Measurements from ENCODE around the gene RGMA. TPM values are rescaled to one million over a fixed set of nuclear protein-coding genes. Genes with fewer than 3 reads are reported as not detected.
A peak's percentile ranks its signal among the peaks of the same experiment; 100 is the strongest.

Gene RGMA
- total RNA-seq, 1 donor from 2014 or later = 56.6 TPM

DNA sequence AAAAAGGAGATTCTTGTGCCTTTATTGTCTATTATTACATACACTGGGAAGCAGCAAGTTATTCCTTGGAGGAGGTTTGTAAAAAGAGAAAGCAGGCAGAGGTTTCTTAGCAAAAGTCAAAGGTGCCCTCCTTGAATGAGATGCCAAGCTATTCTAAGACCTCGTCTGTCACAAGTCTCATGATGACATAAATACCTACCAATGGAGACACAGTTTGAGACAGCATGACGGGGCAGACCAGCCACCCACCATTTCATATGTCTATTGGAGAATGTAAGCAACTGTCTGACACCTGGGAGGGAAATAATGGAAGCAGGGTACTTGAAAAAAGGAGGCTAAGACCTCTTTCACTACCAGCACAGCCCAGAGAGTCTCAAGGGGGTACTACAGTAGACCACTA, 2.2 kb downstream of the RGMA start:
- Mint-ChIP-seq H3K27ac (ENCODE audit: unreplicated experiment) (no peak overlapping the region), H3K27me3 (ENCODE audit: unreplicated experiment) (peaks cover 8% of the 10 kb centered on the region), H3K4me1 (ENCODE audit: low read depth, unreplicated experiment) (peaks cover 18% of the 10 kb centered on the region), H3K4me3 (ENCODE audit: unreplicated experiment) (peak overlapping the region; percentile 85), H3K36me3 (ENCODE audit: unreplicated experiment) (peaks cover 6% of the 10 kb centered on the region), H3K9me3 (ENCODE audit: unreplicated experiment) (peaks cover 18% of the 10 kb centered on the region)
- DNase-seq = no peak
- TF ChIP-seq, protein P1, sequence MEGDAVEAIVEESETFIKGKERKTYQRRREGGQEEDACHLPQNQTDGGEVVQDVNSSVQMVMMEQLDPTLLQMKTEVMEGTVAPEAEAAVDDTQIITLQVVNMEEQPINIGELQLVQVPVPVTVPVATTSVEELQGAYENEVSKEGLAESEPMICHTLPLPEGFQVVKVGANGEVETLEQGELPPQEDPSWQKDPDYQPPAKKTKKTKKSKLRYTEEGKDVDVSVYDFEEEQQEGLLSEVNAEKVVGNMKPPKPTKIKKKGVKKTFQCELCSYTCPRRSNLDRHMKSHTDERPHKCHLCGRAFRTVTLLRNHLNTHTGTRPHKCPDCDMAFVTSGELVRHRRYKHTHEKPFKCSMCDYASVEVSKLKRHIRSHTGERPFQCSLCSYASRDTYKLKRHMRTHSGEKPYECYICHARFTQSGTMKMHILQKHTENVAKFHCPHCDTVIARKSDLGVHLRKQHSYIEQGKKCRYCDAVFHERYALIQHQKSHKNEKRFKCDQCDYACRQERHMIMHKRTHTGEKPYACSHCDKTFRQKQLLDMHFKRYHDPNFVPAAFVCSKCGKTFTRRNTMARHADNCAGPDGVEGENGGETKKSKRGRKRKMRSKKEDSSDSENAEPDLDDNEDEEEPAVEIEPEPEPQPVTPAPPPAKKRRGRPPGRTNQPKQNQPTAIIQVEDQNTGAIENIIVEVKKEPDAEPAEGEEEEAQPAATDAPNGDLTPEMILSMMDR (IDR thresholded peaks at IDR 0.05; ENCODE audit: partially characterized antibody, unreplicated experiment) = no peak

DNA sequence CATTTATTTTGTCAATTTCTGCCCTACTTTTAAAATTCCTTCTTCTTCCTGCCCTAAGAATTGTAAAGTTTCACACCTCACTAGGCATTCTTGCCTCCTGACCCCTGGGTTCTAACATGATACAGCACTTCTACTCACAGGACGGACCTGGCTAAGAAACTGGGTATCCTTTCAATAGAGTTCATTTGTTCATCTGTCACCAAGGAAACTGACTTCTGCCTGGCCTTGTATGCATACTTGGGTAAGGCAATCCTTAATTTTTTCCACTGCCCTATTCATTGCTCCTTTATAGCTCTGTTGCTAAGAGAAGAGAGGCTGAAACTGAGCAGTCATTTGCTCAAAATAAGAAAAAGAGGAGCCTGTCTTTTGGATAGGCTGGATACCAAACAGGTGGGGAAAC, 3.3 kb downstream of the RGMA start:
- TF ChIP-seq, protein P1 (IDR thresholded peaks at IDR 0.05; ENCODE audit: partially characterized antibody, unreplicated experiment) = no peak
- Mint-ChIP-seq H3K27me3 (ENCODE audit: unreplicated experiment) (peaks cover 8% of the 10 kb centered on the region), H3K27ac (ENCODE audit: unreplicated experiment) (no peak overlapping the region), H3K9me3 (ENCODE audit: unreplicated experiment) (peaks cover 16% of the 10 kb centered on the region), H3K36me3 (ENCODE audit: unreplicated experiment) (peaks cover 6% of the 10 kb centered on the region), H3K4me1 (ENCODE audit: low read depth, unreplicated experiment) (peaks cover 22% of the 10 kb centered on the region), H3K4me3 (ENCODE audit: unreplicated experiment) (peak overlapping the region; percentile 51)
- DNase-seq = no peak

DNA sequence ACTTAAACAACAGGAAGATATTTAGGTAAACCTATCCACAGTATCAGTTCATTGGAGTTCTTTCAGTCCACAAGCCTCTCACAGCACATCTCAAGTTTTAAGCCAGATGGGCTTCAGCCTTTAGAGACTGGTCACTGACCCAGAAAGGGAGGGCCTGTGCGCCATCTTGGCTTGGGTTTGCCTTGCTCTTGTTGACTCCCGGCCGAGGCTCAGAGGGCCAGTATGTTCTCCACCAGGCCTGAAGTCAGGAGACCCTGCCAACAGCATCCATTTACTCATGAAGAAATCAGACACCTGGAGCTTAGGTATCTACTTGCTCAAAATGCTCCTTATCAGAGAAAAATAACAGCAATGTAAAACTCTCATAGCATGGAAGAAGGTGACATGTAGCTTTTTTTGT, 6.2 kb downstream of the RGMA start:
- Mint-ChIP-seq H3K36me3 (ENCODE audit: unreplicated experiment) (no peaks in the 10 kb centered on the region), H3K4me1 (ENCODE audit: low read depth, unreplicated experiment) (peaks cover 13% of the 10 kb centered on the region), H3K9me3 (ENCODE audit: unreplicated experiment) (peaks cover 3% of the 10 kb centered on the region), H3K27ac (ENCODE audit: unreplicated experiment) (no peak overlapping the region), H3K4me3 (ENCODE audit: unreplicated experiment) (no peak overlapping the region), H3K27me3 (ENCODE audit: unreplicated experiment) (peaks cover 3% of the 10 kb centered on the region)
- TF ChIP-seq, protein P1 (IDR thresholded peaks at IDR 0.05; ENCODE audit: partially characterized antibody, unreplicated experiment) = no peak
- no peak for DNase-seq

DNA sequence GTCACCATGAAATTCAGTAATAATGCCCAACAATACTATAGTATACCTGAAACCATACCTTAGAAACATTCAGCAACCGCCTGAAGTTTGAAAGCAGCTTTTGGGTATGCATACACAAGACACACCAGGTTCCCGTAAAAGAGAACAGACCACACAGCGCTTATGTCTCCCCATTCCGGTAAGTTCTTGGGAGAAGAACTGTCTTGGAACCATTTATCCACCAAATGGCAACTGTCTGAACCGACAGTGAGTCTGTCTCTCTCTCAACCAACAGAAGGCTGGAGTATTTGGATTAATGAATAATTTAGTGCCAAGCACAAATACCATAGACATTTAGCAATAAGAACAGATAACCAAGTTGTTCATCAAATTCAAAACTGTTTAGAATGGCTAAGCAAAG, 7.6 kb downstream of the RGMA start:
- H3K4me1 Mint-ChIP-seq (ENCODE audit: low read depth, unreplicated experiment) = peaks cover 7% of the 10 kb centered on the region
- DNase-seq = no peak
- no peaks in the 10 kb centered on the region for H3K9me3 Mint-ChIP-seq (ENCODE audit: unreplicated experiment)
- H3K36me3 Mint-ChIP-seq (ENCODE audit: unreplicated experiment) = no peaks in the 10 kb centered on the region
- no peaks in the 10 kb centered on the region for H3K27me3 Mint-ChIP-seq (ENCODE audit: unreplicated experiment)
- H3K27ac Mint-ChIP-seq (ENCODE audit: unreplicated experiment) = no peak overlapping the region
- TF ChIP-seq, protein P1 (IDR thresholded peaks at IDR 0.05; ENCODE audit: partially characterized antibody, unreplicated experiment) = no peak
- no peak overlapping the region for H3K4me3 Mint-ChIP-seq (ENCODE audit: unreplicated experiment)

DNA sequence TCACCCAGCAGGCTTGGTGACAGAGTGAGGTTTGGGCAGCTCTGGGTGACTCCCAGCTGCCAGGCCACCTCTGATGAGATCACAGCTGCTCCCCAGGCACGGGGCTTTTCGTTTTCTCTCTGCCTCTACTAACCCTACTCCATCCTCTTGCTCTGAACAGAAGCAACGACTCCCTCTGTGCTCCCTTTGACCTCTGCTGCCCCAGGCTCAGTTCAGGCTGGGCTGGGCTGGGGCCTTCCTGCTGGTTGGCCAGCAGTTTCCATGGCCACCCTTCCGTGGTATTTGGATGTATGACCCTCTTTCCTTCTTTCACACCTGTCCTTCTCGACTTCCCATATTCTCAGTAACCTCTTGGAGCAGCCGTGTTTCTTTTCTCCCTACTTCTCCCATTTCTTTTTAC, 8.6 kb downstream of the RGMA start:
- H3K36me3 Mint-ChIP-seq (ENCODE audit: unreplicated experiment) = no peaks in the 10 kb centered on the region
- H3K27ac Mint-ChIP-seq (ENCODE audit: unreplicated experiment) = no peak overlapping the region
- no peaks in the 10 kb centered on the region for H3K9me3 Mint-ChIP-seq (ENCODE audit: unreplicated experiment)
- peaks cover 4% of the 10 kb centered on the region for H3K4me1 Mint-ChIP-seq (ENCODE audit: low read depth, unreplicated experiment)
- H3K27me3 Mint-ChIP-seq (ENCODE audit: unreplicated experiment) = no peaks in the 10 kb centered on the region
- no peak for DNase-seq
- TF ChIP-seq, protein P1 (IDR thresholded peaks at IDR 0.05; ENCODE audit: partially characterized antibody, unreplicated experiment) = no peak
- no peak overlapping the region for H3K4me3 Mint-ChIP-seq (ENCODE audit: unreplicated experiment)

All from glutamatergic neuron (in vitro differentiated cells).